Lower leg skin (tissue), 3 donors: ENCODE measurements around the gene AAR2.

Source experiments
- CTCF ChIP-seq, 3 donors: fragments of 450-650 bp; IDR thresholded peaks; one replicate each; pipeline ENCODE4 v1.5.1; 2016; ENCODE audit warnings: antibody characterized with exemption in 3 of 3, mild to moderate bottlenecking in 3 of 3, moderate library complexity in 2 of 3
- POLR2A ChIP-seq, 2 donors: fragments of 450-650 bp; IDR thresholded peaks; one replicate each; pipeline ENCODE4 v1.6.1; 2016 to 2017; ENCODE audit warnings: antibody characterized with exemption in 2 of 2, mild to moderate bottlenecking in 1 of 2, moderate library complexity in 1 of 2

- TF ChIP-seq CTCF (IDR thresholded peaks at IDR 0.05) (no peak), POLR2A (IDR thresholded peaks at IDR 0.05) (no peak)
Observed at GRCh38 chr20:36240076-36240475, 3.8 kb downstream of the AAR2 start.
